ENCODE results near the gene SAPCD2.

GRCh38 chr9:137078701-137079400 is 8.5 kb upstream of the SAPCD2 start:
- TF ChIP-seq CTCF (IDR thresholded peaks at IDR 0.05 in 8 of 11, conservative IDR thresholded peaks at IDR 0.05 in 3 of 11) (no peak), POLR2A (IDR thresholded peaks at IDR 0.05) (no peak), POLR2AphosphoS5 (IDR thresholded peaks at IDR 0.05) (no peak)

Measured in spleen (tissue), 7 donors.